NCI-H2171 treated with DMSO at 0.1 percent for 48 hours (cell line): Measurements from ENCODE around the gene SYNGR4.
"Not testable (repeated sequence)": the region's sequence is repeated elsewhere in the genome, so short reads cannot be mapped to it uniquely, and the experiment has no call there.

ENCODE experiments used
- DNase-seq: peaks from one replicate; lab custom pipeline; 2025; lab: John Stamatoyannopoulos, UW

The SYNGR4 gene

DNA sequence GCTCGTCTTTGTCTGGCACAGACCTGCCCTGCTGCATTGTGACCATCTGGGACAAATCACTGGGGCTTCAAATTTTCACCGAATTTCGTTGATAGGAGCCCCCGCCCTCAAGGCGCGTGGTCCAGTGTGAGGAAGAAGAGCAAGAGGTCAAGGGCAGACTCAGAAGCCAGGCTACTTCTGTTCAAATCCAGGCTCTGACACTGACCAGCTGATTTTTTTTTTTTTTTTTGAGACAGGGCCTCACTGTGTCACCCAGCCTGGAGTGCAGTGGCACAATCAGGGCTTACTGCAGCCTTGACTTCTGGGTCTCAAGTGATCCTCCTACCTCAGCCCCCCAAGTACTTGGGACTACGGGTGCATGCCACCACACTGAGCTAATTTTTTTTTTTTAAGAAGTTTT is 7.2 kb downstream of the SYNGR4 start:
- DNase-seq = no peak

- DNase-seq = not testable (repeated sequence)
These were observed 7.6 kb downstream of the SYNGR4 start for GRCh38 chr19:48371771-48372170.

DNA sequence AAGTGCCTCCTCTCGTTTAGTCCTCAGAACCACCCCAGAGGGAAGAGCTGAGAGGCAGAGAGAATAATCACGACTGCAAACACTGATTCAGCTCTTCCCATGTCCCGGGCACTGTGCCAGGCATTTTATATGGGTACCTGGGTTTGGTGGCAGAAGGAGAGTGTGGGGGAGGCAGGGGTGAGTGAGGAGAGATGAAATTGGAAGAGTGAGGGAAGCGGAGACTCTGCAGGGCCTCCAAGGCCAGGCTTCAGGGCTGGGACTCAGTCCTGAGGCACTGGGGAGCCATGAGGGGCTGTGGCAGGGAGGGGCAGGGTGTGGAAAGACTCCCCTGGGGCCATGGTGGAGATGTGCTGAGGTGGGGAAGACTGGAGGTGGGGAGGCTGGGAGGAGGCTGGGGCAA is 8.7 kb downstream of the SYNGR4 start:
- peak; percentile 99 for DNase-seq

- no peak for DNase-seq
These were observed 9.4 kb downstream of the SYNGR4 start for GRCh38 chr19:48373567-48373966.

GRCh38 chr19:48378194-48378570 is 14.0 kb downstream of the SYNGR4 start:
- no peak for DNase-seq

- DNase-seq = no peak
These were observed 14.9 kb downstream of the SYNGR4 start for GRCh38 chr19:48379058-48379457.

GRCh38 chr19:48381178-48381950 is 17.2 kb downstream of the SYNGR4 start:
- DNase-seq = peak; percentile 26

- no peak for DNase-seq
These were observed 18.1 kb downstream of the SYNGR4 start for GRCh38 chr19:48382286-48382685.

GRCh38 chr19:48385461-48386087 is 21.4 kb downstream of the SYNGR4 start:
- DNase-seq = no peak

GRCh38 chr19:48386981-48387380 is 22.8 kb downstream of the SYNGR4 start:
- DNase-seq = no peak

- DNase-seq = peak; percentile 49
These were observed 26.3 kb downstream of the SYNGR4 start for GRCh38 chr19:48390188-48391099.

DNA sequence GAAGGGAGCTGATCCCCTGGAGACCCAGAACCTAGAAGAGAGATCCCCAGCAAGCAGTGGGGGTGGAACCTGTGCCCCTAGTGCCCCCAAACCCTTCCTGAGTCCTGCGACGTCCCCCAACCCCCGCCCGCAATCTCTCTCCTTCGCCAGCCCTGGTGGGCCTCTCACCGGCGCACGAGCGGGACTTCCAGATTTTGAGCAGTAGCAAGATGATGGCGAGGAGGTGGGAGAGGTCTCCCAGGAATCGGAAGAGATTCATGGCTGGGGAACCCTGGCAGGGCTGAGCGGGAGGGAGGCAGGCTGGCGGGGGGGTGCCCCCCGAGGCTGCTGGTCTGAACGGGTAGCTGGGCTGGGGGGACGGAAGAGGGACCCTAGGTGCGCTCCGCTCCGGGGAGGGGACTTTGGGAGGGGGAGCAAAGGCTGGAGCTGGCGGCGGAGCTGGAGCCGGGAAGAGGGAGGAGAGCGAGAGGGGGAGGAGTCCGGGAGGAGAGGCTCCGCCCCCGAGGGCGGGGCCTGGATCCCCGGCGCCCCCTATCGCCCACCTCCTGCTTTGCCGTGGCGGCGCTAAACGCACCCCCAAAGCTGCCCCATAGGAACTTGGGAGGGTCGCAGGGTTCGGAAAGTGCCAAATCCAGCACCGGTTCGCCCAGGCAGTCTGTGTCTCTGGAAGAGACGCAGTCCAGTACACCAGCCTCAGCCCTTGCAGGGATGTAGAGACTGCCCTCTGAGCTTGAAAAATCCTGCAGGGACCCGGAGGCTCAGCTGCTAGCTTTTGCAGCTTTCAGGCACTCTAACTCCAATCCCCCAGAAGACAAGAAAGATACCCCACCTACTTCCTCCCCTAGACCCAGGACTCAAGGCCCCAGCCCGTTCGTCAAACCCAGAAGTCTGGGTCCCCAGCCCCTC is 27.2 kb downstream of the SYNGR4 start, which contains the start of gene KDELR1:
KDELR1 (minus strand) TSS at position 452 of the 906 bp plus-strand sequence; CDS start at position 259, 193 bp downstream.
- DNase-seq = peak; percentile 75

DNA sequence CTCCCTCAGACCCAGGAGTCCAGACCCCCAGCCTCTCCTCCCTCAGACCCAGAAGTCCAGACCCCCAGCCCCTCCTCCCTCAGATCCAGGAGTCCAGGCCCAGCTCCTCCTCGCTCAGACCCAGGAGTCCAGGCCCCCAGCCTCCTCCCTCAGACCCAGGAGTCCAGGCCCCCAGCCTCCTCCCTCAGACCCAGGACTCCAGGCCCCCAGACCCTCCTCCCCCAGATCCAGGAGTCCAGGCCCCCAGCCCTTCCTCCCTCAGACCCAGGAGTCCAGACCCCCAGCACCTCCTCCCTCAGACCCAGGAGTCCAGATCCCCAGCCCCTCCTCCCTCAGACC is 27.8 kb downstream of the SYNGR4 start:
- not testable (repeated sequence) for DNase-seq

GRCh38 chr19:48392860-48393558 is 28.8 kb downstream of the SYNGR4 start:
- no peak for DNase-seq

- peak; percentile 65 for DNase-seq
These were observed 29.6 kb downstream of the SYNGR4 start, which contains the start of gene GRIN2D for GRCh38 chr19:48393559-48394330. GRIN2D (plus strand) TSS chr19:48393668; CDS start chr19:48398393, 4,725 bp downstream.

GRCh38 chr19:48394331-48395169 is 30.4 kb downstream of the SYNGR4 start:
- DNase-seq = no peak

DNA sequence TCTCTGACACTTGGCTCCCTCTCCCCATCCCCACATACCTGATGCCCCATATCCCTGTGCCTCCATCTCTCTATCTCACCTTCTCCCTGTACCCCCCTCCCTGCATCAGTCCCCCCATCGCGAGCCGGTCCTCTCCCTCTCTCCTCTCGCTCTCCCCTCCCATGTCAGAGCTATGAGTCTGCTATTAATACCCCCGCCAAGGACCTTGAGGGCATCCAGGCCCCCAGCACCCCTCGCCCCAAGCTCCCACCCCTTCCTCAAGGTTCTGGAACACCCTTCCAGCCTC is 30.9 kb downstream of the SYNGR4 start:
- DNase-seq = no peak

DNA sequence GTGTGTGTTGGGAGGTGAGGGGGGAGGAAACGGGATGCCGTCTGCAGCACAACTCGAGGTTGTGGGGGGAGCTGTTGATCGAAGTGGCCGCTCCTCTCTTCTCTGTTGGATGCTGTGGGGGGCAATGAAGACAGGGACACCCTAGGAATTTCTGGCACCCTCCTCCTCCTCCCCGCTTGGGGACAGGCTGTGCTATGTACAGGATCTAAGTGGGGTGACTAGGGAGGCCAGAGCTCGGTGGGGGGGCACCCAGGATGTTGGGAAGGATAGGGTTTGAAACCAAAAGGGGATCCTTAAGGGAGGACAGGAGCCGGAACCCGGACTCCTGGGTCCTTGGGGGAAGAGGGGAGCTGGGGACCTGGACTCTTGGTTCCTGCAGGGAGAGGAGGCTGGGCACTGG is 31.3 kb downstream of the SYNGR4 start:
- DNase-seq = no peak
